GM18507 (cell line): ENCODE data around the gene ORMDL3.
"Not testable (repeated sequence)": the region's sequence is repeated elsewhere in the genome, so short reads cannot be mapped to it uniquely, and the experiment has no call there.

Experiments used
- DNase-seq: peaks from one replicate; pipeline ENCODE4 v3.0.0; 2011; ENCODE audit warnings: low read depth; ENCODE audit not compliant: insufficient read length; ENCODE audit errors: extremely low spot score
- FAIRE-seq: peaks from 2 replicates; lab custom pipeline; 2011; peaks lifted over from hg19 to GRCh38; lab: Jason Lieb, UNC

The ORMDL3 gene

DNA sequence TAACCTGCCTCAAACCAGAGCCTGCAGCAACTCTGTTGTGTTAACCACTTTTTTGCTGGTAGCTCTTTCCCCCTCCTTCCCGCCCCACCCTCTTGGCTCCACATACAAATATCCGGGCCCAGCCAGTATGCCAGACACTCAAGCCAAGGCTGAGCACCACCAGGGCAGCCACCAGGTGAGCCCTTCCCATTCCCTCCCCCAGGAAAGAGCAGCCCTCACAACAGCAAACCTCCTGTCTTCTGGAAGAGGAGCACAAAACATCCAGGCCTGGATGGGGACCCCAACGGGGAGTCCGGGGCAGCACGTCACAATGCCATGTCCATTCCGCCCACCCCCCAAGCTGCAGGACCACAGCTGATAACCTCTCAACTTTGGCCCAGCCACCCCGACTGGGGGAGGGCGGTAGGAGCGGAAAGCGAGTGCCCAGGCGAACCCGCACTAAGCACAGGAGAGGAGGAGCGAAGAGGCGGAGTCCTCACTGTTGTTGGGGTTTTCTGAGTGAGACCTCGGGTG, 757 bp downstream of the ORMDL3 start:
- DNase-seq (no peak), FAIRE-seq (peak; percentile 71)

DNA sequence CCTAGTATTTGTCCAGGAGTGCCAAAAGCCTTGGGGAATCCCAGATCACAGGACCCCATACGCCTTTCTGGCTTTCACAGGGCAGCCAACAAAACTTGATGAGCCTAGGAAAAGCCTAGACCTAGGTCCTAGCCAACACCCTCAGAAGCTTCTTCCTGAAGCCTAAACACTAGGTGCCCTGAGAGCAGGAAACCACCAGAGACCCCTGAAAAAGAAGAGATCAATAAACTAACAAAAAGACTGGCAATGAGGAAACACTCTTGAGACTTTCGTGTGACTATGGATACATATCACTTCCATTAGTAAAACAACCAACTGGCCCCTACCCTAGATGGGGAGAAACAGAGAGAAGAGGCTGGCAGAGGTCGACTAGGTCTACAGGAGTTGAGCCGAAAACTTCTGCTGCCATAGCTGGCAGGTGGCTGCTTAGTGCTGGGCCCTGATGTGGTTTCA, 1.2 kb downstream of the ORMDL3 start:
- peak; percentile 81 for FAIRE-seq
- DNase-seq = no peak

DNA sequence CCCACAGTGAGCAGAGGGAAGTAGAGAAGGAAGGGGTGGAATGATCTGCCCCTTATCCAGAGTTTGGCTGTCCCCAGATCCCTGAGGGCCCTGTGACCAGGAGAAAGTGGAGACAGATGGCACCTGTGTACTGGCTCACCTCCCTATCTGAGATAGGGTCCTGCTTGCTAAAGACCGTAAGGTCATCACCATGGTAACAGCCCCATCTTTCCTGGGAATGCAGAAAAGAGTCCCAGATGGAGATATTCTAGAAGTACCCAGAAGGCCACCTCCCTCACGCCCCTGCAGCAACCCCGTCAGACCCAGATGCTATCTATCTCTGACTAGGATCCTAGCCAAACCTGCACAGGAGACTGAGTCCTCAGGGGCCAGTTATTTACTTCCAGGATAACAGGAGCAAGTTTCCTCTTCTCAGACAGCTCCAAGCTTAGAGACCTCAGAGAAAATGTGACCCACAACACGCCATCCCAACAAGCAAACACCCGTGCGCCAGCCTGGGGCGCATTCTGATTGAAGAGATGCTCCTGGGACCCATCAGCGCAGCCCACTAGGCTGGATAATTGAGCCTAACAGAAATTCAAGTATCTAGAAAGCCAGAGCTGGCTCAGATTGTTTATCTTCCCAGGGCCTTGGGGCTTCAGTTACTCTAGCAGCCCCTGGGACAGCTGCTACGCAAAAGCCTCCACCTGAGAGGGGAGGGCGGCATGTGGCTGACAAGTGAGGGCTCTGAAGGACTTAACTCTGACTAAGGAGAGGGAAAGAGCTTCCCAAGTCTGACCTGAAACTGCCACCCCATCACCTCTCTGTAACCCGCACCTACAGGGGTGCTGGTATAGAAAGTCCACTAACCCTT, 1.9 kb downstream of the ORMDL3 start:
- FAIRE-seq (no peak), DNase-seq (no peak)

DNA sequence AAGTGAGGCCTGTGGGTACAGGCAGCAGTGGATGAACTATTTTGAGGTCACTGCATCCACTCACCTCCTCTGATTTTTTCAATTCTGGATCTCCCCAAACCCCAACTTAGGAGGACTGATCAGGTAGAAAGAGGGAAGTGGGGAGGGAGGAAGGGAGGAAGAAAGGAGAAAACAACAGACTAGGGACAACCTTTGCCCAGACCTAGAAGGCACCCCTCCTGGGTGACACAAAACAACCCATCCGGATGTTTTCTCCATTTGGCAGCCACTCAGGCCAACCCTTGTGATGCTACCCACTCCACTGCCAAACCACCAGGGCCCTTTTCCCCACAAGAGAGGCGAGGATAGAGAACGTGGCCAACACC, 2.7 kb downstream of the ORMDL3 start:
- no peak for DNase-seq
- no peak for FAIRE-seq

DNA sequence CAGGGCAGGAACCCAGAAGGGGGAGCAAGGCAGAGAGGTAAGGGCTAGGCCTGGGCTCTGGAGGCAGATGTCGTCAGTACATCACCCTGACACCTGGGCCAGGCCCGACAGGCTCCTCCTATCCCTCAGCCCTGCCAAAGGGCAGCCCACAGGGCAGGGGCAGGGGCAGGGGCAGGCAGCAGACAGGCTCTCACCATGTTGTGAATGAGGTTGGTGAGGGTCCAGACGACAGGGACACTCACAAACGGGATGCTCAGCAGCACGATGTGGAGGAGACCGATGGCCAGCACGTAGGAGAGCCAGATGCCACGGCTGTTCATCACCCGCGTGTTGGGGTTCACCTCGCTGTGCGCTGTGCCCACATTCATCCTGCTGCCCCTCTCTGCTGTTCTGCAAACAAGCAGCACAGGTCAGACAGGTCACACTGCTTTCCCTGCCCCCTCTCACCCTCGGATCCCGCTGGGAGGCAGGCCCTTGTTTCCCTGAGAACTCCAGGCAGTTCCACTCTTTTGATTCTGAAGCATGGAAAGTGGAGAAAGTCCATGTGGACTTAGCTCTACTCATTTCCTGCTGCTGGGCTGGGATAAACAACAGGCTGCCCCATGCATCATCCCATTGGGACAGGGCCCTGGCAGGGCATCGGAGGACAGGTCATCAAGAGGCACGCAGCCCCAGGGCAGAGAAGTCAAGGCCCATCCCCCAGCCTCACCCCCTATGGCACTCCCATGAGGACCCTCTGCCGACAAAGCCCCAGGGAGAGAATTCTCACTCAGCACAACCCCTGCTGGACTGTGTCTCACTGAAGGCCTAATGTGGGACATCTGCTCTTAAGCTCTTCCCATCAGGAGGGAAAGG, 3.3 kb downstream of the ORMDL3 start:
- FAIRE-seq (no peak), DNase-seq (no peak)

DNA sequence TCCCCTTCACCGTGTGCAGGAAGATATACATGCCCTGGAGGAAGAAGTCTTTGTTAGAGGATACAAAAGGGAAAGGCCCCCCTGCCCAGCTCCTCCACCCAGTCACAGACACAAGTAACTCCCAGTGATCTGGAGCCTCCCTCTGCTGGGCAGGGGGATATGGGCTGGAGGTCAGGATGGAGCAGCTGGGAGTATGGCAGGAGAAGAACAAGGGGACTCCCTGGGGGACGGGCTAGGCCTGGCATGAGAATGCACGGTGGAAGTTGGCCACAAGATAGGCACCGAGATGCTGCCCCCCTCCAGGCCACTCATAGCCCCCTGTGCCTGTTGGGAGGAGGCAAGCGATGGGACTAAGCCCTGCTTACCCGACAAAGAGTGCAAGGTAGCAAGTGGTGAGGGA, 4.2 kb downstream of the ORMDL3 start:
- DNase-seq = no peak
- FAIRE-seq = no peak

DNA sequence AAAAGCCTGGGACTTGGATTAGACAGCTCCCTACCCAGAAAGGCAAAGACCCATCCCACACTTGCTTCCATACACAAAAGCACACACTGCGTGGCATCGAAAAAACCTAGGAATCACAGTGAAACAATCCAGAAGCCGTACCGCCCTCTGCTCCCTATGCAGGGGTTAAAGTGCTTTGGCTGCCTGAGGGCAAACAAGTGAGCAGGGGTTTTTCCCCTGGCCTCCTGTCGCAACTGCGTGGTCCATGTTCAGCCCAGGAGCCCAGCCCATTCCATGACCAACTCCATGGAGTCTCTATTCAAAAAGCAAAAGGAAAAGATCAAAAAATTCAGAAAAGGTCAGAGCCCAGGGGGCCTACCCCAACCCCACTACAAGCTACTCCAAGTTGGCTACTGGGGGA, 5.4 kb downstream of the ORMDL3 start:
- DNase-seq (no peak), FAIRE-seq (no peak)

DNA sequence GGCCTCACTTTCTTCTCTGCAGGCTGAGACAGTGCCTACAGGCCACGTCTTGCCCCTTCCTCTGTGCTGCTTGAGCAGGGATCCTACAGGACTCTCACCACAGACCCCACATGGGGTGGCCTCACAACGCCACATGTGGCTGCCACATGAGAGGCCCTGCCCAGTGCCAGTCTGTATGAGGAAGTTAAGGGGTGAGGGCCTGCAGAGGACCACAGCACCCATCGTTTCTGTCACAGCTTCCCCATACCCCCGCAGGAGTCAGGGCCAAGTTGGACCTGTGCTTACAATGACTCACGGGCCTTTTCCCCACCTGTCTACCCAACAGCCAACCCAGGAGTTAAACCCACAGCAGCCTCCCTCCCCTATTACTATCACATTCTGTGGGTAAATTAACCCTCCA, 6.1 kb downstream of the ORMDL3 start:
- DNase-seq (no peak), FAIRE-seq (peak; percentile 36)

DNA sequence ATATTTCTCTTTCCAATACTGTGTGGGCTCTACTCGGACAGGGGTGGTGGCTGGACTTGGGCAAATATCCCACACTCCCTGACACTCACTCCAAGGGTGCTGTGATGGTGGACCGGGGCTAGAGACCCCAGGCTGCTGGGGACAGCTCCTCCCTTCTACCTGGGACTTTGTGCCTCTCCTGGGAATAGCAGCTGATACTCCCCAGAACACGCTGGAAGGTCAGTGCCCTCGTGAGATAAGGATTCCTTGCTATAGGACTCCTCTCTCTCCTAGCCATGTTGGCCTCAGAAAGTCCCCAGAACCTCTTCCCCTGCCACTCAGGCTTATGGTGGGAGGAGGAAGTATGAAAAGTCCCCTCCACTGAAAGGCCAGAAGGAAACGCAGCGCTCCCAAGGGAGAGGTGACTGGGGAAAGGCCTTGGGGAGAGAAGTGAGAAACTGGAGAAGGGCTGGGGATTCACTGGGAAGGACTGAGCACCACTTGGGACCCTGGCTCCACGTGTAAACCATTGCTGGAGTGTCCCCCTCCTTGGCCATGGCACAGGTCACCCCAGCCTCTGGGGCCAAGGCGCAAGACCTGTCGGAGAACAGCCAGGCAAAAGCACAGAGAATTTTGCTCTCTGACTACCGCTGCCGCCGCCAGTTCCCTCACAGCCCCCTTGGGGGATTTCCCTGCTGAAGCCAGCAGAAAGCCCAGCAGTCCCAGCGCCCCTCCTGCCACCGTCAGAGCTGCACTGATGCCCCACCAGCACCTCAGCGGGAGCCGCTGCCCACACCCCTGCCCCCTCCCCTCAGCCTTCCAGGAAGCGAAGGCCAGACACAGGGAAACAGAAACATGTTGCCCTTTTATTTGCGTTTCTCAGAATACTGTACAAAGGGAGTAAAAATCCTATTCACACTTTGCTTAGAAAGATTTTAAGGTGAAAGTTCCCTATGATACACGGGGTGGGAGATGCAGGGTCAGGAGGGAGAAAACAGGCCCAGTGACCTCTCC, 6.9 kb downstream of the ORMDL3 start:
- FAIRE-seq (peak; percentile 87), DNase-seq (no peak)

DNA sequence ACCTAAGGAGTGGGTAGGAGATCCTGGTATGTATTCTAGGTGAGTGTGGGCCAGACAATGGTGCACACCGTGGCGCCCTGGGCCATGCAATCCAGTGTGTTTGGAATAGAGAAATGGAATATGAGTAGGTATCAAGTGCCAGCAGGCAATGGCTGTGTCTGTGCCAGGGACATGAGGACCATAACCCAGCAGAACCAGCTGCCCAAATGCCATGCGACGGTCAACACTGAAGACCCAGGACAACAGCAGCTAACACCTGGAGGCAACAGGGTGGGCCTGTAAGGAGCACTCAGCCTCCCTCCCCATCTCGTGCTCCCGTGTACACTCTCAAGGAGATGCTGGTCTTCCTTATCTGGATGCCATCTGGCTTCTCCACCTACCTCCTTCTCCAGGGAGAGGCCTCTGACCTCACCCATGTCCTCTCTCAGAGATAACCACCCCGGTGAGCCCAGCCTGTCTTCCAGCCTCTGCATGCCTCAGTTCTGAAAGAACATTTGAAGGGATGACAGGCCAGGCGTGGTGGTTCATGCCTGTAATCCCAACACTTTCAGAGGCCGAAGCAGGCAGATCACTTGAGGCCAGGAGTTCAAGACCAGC, 8.2 kb downstream of the ORMDL3 start:
- DNase-seq (no peak), FAIRE-seq (no peak)

DNA sequence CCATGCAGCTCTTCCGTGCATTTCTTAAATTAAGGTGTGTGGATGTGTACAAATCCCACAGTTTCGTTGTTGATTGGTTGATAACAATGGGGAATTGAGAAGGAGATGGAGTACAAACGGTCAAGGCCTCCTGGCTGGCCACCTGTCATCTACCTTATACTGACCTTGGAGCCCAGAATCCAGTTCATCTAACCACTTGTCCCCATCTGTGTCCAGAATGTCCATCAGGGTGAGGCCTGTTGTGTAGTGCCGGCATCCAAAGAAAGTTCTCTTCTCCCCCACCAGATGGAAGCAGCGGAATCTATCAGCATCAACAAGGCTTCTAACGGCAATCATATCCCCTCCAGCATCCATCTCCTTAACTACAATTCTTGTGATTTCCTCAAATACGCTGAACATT, 10.5 kb downstream of the ORMDL3 start:
- DNase-seq (no peak), FAIRE-seq (no peak)

DNA sequence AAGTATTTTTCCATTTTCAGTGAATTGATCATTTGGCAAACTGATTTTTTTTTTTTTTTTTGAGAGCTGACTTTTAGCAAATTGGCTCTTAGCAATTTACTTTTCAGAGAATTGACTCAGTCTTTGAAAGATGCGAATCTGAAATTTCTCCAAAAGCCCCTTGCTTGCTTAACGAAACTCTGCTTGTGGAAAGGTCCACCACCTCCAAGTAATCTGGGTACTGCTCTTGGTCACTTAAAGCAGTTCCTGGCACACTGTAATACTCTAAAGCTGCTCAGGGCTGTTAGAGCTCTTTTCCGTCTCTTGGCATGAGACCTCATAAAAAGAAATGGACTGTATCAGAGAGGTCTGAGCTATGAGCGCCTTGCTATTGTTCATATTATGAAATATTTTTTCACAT, 11.8 kb downstream of the ORMDL3 start:
- no peak for FAIRE-seq
- DNase-seq = no peak

DNA sequence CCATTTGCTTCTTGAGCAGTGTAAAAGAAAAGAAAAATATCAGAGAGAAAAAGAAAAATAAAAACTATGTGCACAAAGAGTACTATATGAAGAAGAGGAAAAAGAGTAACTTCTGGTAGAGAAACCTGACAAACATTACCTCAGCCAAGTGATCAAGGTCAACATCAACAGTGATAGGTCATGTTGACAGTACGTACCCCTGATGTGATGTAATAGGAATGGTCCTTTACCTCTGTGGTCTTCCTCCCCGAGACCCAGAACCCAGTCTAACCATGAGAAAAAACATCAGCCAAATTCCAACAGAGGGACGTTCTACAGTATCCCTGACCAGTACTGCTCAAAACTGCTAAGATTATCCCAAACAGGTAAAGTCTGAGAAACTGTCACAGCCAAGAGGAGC, 13.4 kb downstream of the ORMDL3 start:
- FAIRE-seq (no peak), DNase-seq (no peak)

DNA sequence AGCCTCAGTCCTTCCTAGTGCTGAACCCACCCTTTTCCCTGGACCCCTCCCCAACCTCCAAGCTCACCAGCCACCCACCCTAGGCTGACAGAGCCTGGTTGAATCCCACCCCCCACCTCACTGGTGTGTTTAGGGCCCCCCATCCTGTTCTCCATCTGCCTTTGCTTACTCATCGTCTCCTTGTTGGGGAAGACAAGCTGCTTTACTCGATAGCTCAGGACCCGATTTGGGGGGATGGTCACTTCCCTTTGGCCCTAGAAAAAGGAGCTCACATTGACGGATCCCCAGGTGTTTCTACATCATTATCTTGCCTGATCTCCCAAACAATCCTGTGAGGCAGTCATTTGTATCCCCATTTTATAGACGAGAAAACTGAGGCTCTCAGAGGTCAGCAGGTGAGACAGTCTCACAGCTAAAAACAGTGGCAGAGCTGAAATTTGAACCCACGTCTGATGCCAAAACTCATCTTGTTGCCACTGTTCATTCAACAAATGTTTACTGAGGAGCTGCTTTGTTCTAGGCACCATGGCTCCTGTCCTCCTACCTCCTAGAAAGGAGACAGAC, 18.5 kb downstream of the ORMDL3 start:
- no peak for DNase-seq

DNA sequence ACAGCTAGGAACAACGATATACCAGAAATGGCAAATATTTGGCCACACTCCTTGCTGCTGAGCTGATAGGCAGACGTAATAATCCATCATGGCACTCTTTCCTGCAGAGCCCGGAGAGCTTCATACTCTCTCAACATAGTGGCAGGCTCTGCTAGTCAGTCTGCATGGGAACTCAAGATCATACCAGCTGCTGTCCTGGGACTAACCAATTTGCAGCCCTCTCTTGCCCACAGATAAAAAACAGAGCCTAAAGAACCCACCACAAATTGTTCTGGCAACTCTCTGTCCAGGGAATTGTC, 22.5 kb downstream of the ORMDL3 start:
- FAIRE-seq (no peak), DNase-seq (no peak)

More for the DNA sequence above, 18.5 kb downstream of the ORMDL3 start:
- no peak for FAIRE-seq

DNA sequence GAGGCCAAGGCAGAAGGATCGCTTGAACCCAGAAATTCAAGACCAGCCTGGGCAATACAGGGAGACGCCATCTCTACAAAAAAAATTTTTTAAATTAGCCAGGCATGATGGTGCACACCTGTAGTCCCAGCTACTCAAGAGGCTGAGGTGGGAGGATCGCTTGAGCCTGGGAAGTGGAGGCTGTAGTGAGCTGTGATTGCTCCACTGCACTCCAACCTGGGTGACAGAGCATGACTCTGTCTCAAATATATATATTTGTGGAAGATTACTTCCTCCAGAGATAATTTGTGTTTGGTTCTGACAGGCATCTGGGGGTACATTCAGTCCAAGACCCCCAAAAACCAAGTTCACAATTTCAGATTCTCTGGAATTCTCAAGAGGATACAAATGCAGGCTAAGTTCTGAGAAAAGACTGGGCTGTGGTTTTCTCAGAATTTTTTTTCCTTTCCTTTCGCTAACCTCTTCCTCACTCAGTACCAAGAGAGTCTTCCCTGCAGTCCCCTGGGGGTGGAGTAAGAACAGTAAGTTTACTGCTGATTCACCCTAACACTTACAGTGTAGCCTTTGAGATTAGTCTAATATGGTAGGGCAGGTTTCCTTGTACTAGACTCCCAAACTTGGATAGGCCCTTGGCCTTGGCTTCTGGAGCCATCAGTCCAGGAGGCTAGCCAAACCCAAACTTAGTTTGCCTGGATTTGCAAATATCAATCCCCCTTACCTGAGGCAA, 24.1 kb downstream of the ORMDL3 start:
- FAIRE-seq (no peak), DNase-seq (no peak)

DNA sequence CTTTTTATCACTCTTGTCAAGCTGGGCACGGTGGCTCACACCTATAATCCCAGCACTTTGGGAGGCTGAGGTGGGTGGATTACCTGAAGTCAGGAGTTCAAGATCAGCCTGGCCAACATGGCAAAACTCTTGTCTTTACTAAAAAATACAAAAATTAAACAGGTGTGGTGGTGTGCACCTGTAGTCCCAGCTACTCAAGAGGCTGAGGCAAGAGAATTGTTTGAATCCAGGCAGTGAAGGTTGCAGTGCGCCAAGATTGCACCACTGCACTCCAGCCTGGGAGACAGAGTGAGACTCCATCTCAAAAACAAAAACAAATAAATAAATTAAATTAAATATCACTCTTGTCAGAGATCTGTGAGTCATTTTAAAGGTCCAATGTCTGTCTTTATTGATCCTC, 25.4 kb downstream of the ORMDL3 start:
- not testable (repeated sequence) for DNase-seq, FAIRE-seq

DNA sequence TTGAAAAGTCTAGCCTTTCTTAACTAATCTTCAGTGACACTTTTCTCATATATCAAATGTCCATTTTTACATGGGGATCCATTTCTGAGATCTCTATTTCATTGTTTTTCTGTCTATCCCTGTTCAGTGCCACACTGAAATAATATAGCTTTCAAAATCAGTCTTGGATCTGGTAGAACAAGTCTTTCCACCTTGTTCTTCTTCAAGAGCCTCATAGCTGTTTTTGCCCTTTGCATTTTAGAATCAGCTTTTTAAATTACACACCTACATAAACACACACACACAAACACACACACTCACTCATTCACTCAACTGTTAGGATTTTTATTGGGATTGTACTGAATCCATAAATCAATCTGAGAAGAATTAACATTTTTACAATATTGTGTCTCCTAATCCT, 28.2 kb downstream of the ORMDL3 start:
- FAIRE-seq (no peak), DNase-seq (no peak)
